CD14-positive monocyte (primary cell): ENCODE measurements around the gene ACSL1. TPM values are rescaled to one million over a fixed set of nuclear protein-coding genes. Genes with fewer than 3 reads are reported as not detected.

Experiments
- DNase-seq, 3 donors: peaks; one replicate each; pipeline ENCODE4 v3.0.0-alpha.2; 2011 to 2022
- H2AFZ ChIP-seq: 2 replicates; pipeline ENCODE4 v1.6.0; 2012; ENCODE audit warnings: mild to moderate bottlenecking, low read depth, low read length, inconsistent platforms; ENCODE audit not compliant: insufficient read depth, poor library complexity, severe bottlenecking
- H3K27ac ChIP-seq, 2 donors: 1 replicate in 1 of 2; 2 replicates in 1 of 2; pipeline ENCODE4 v1.5.1; 2012 to 2013; ENCODE audit warnings: low read length in 2 of 2, control low read depth in 1 of 2, inconsistent platforms in 1 of 2, low read depth in 1 of 2, mild to moderate bottlenecking in 1 of 2
- H3K27me3 ChIP-seq, 2 donors: one replicate each; pipeline versions ENCODE4 v1.6.0 to v1.6.1; 2011 to 2013; ENCODE audit warnings: low read length in 2 of 2; ENCODE audit not compliant: control insufficient read depth in 2 of 2, insufficient read depth in 2 of 2
- H3K36me3 ChIP-seq, 2 donors: replicated peaks in 1 of 2; 1 replicate in 1 of 2; 2 replicates in 1 of 2; pipeline versions ENCODE4 v1.5.1 to v1.6.1; 2012 to 2013; ENCODE audit warnings: low read length in 2 of 2, control low read depth in 1 of 2, inconsistent platforms in 1 of 2, mild to moderate bottlenecking in 1 of 2; ENCODE audit not compliant: insufficient read depth in 2 of 2, control insufficient read depth in 1 of 2
- H3K4me1 ChIP-seq, 2 donors: 1 replicate in 1 of 2; 2 replicates in 1 of 2; pipeline versions ENCODE4 v1.5.1 to v1.6.1; 2012 to 2013; ENCODE audit warnings: low read length in 2 of 2, control low read depth in 1 of 2, inconsistent platforms in 1 of 2, mild to moderate bottlenecking in 1 of 2, moderate library complexity in 1 of 2; ENCODE audit not compliant: insufficient read depth in 2 of 2, control insufficient read depth in 1 of 2
- H3K4me2 ChIP-seq: replicated peaks from 2 replicates; pipeline ENCODE3; 2012; ENCODE audit warnings: low read length, moderate library complexity, mild to moderate bottlenecking; ENCODE audit not compliant: poor library complexity, severe bottlenecking; ENCODE audit errors: extremely low read depth
- H3K4me3 ChIP-seq, 3 experiments: fragments of 200-600 bp in 1 of 3; sonication (generic) in 1 of 3; replicated peaks in 1 of 3; 1 replicate in 2 of 3; 2 replicates in 1 of 3; pipeline ENCODE4 v1.5.1; 2011 to 2013; ENCODE audit warnings: low read length in 3 of 3, mild to moderate bottlenecking in 3 of 3, control low read depth in 2 of 3, low read depth in 2 of 3, inconsistent platforms in 1 of 3, moderate library complexity in 1 of 3
- H3K79me2 ChIP-seq: 2 replicates; pipeline ENCODE4 v1.6.0; 2012; ENCODE audit warnings: mild to moderate bottlenecking, control low read depth, inconsistent platforms, low read length, moderate library complexity; ENCODE audit not compliant: insufficient read depth
- H3K9ac ChIP-seq: 2 replicates; pipeline ENCODE4 v1.6.0; 2017; ENCODE audit warnings: low read length, mild to moderate bottlenecking; ENCODE audit not compliant: insufficient read depth, poor library complexity, severe bottlenecking
- H3K9me3 ChIP-seq, 2 donors: replicated peaks in 1 of 2; 1 replicate in 1 of 2; 2 replicates in 1 of 2; pipeline versions ENCODE4 v1.5.1 to v1.6.1; 2012 to 2013; ENCODE audit warnings: low read length in 2 of 2, control low read depth in 1 of 2; ENCODE audit not compliant: control insufficient read depth in 1 of 2, insufficient read depth in 1 of 2
- H4K20me1 ChIP-seq: 2 replicates; pipeline ENCODE4 v1.6.0; 2012; ENCODE audit warnings: mild to moderate bottlenecking, low read length, control low read depth, moderate library complexity; ENCODE audit not compliant: insufficient read depth
- H3K27ac Mint-ChIP-seq, 7 donors: one replicate each; pipeline ENCODE4 v1.8.0; 2020; ENCODE audit warnings: mild to moderate bottlenecking in 7 of 7, mixed read lengths in 7 of 7, moderate library complexity in 6 of 7, inconsistent platforms in 2 of 7
- H3K27me3 Mint-ChIP-seq, 3 donors: one replicate each; pipeline ENCODE4 v1.8.0; 2021 to 2022; ENCODE audit warnings: low read depth in 3 of 3, mild to moderate bottlenecking in 3 of 3, mixed read lengths in 3 of 3, moderate library complexity in 3 of 3, inconsistent platforms in 1 of 3
- H3K36me3 Mint-ChIP-seq, 2 donors: one replicate each; pipeline ENCODE4 v1.8.0; 2020; ENCODE audit warnings: mixed read lengths in 2 of 2, inconsistent platforms in 1 of 2, mild to moderate bottlenecking in 1 of 2
- H3K4me1 Mint-ChIP-seq: one replicate; pipeline ENCODE4 v1.8.0; 2020; ENCODE audit warnings: mild to moderate bottlenecking, mixed read lengths
- H3K4me3 Mint-ChIP-seq, 2 donors: one replicate each; pipeline ENCODE4 v1.8.0; 2020; ENCODE audit warnings: mild to moderate bottlenecking in 2 of 2, mixed read lengths in 2 of 2, moderate library complexity in 1 of 2
- H3K9me3 Mint-ChIP-seq, 7 donors: one replicate each; pipeline ENCODE4 v1.8.0; 2020 to 2022; ENCODE audit warnings: mixed read lengths in 7 of 7, mild to moderate bottlenecking in 6 of 7, moderate library complexity in 6 of 7, inconsistent platforms in 2 of 7
- CTCF ChIP-seq: fragments of 200-600 bp; IDR thresholded peaks from one replicate; pipeline ENCODE4 v1.8.0; 2022; ENCODE audit warnings: antibody characterized with exemption, mild to moderate bottlenecking
- WGBS: methylation state at CpG from one replicate; pipeline ENCODE4 v1.1.5; 2013; ENCODE audit warnings: missing lambda C conversion rate; ENCODE audit not compliant: insufficient coverage; 5-methylcytosine and 5-hydroxymethylcytosine counted together
- intact Hi-C, 2 donors: fragments of 100-400 bp; cut with micrococcal nuclease; formaldehyde crosslinking; loops; one replicate each; pipeline versions ENCODE4 v1.15.0 to v1.15.1; 2023
- polyA plus RNA-seq, 3 donors: library from polyadenylated mRNA; depleted of rRNA in 1 of 3; unstranded in 2 of 3; stranded (reverse) in 1 of 3; fragments of 300-500 nt in 2 of 3; fragments of >200 nt in 1 of 3; fragmentation: Illumina TruSeq in 2 of 3; gene quantifications; 1 replicate in 2 of 3; 2 replicates in 1 of 3; pipeline ENCODE4 v1.2.3, GENCODE V29; 2012 to 2021

The ACSL1 gene
- polyA plus RNA-seq, 3 donors = 72.4 to 115 (median 115) TPM

DNA sequence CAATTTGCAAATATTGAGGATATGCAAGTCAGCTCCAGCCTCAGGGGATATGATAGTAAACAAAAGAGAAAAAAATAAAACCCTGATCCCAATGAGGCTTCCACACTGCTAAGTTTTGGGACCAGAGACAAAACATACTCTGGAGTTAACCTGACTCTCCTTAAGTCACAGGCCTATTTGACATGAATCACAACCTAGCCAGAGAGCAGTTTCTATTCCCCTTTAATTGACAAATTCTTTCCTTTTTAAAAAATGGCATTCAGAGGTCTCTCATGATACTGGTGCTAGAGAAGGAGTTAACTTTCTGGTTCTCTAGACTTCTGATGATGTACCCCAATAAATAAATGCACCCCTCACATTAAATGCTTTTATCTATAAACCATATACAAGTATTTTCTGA lies 8.8 kb downstream of the ACSL1 start:
- H3K27ac Mint-ChIP-seq = peak overlapping the region; percentile 25 to 75 (median 74)
- Histone ChIP-seq H3K27me3 (no peaks in the 10 kb centered on the region), H2AFZ (no peak overlapping the region), H3K36me3 (peaks cover 0 to 1% of the 10 kb centered on the region in 2 donors), H3K9ac (no peak overlapping the region), H3K4me2 (peak overlapping the region; percentile 15), H3K9me3 (no peaks in the 10 kb centered on the region), H3K27ac (peak overlapping the region in 1 of 2 donors; percentile 34), H3K79me2 (peaks cover 96% of the 10 kb centered on the region), H3K4me3 (peak overlapping the region in 1 of 3 experiments; percentile 37), H4K20me1 (peaks cover 100% of the 10 kb centered on the region), H3K4me1 (peaks cover 95 to 99% of the 10 kb centered on the region in 2 donors)
- peaks cover 98% of the 10 kb centered on the region for H3K4me1 Mint-ChIP-seq
- peak in 2 of 3 donors; percentile 51 to 53 for DNase-seq
- H3K9me3 Mint-ChIP-seq = peaks cover 0 to 2% (median 0%) of the 10 kb centered on the region in 7 donors
- H3K27me3 Mint-ChIP-seq = no peaks in the 10 kb centered on the region
- H3K4me3 Mint-ChIP-seq = peak overlapping the region in 1 of 2 donors; percentile 24
- no peak for TF ChIP-seq CTCF
- intact Hi-C loops = loop anchor here in 1 of 2 donors (5.0 kb wide), 1 partner anchor 35 kb away; no protein-coding TSS in a partner anchor
- H3K36me3 Mint-ChIP-seq = peaks cover 41 to 57% of the 10 kb centered on the region in 2 donors

GRCh38 chr4:184815046-184815877 lies 10.5 kb downstream of the ACSL1 start:
- Histone ChIP-seq H2AFZ (no peak overlapping the region), H3K4me3 (peak overlapping the region in 1 of 3 experiments; percentile 44), H4K20me1 (peaks cover 100% of the 10 kb centered on the region), H3K9me3 (no peaks in the 10 kb centered on the region), H3K27ac (peak overlapping the region; percentile 16 to 79), H3K27me3 (no peaks in the 10 kb centered on the region), H3K36me3 (peaks cover 0 to 5% of the 10 kb centered on the region in 2 donors), H3K4me2 (peak overlapping the region; percentile 65), H3K4me1 (peaks cover 99% of the 10 kb centered on the region in 2 donors), H3K9ac (no peak overlapping the region), H3K79me2 (peaks cover 96% of the 10 kb centered on the region)
- Mint-ChIP-seq H3K27ac (peak overlapping the region; percentile 30 to 96 (median 91)), H3K27me3 (peaks cover 0 to 1% (median 0%) of the 10 kb centered on the region in 3 donors), H3K4me1 (peaks cover 97% of the 10 kb centered on the region), H3K36me3 (peaks cover 51 to 62% of the 10 kb centered on the region in 2 donors), H3K9me3 (peaks cover 0 to 2% (median 0%) of the 10 kb centered on the region in 7 donors), H3K4me3 (peak overlapping the region; percentile 65 to 81)
- no peak for TF ChIP-seq CTCF
- WGBS = 15% methylated on average over 3 of the region's 11 CpGs
- DNase-seq = no peak
- intact Hi-C loops = loop anchor here in 1 of 2 donors (5.0 kb wide), 1 partner anchor 37 kb away; no protein-coding TSS in a partner anchor
